HCT116 (cell line): Measurements from ENCODE around the gene LAMA4. TPM values are rescaled to one million over a fixed set of nuclear protein-coding genes. Genes with fewer than 3 reads are reported as not detected.

Experiments used
- ATAC-seq: fragments of 200-7000 bp; cut with Tn5 transposase; 2 replicates; pipeline ENCODE4 v1.9.1; 2020; ENCODE audit warnings: mild to moderate bottlenecking, moderate library complexity
- BruUV-seq: library from RNA; stranded (reverse); fragments of 400-500 nt; replicated peaks from 2 replicates; lab custom pipeline; 2021; lab: Mats Ljungman, UMichigan
- CTCF ChIA-PET: fragments of 300-600 bp; sonication (Branson Sonifier 250); formaldehyde crosslinking; loops from one replicate; lab custom pipeline; 2021; ENCODE audit warnings: antibody characterized with exemption; lab: Charles Lee
- POLR2A ChIA-PET: fragments of 300-600, 350-600 bp; sonication (Branson Sonifier 250); formaldehyde crosslinking; loops from one replicate; lab custom pipeline; 2021; ENCODE audit warnings: antibody characterized with exemption; lab: Charles Lee
- RAD21 ChIA-PET, 2 experiments: fragments of 300-600 bp; sonication (Branson Sonifier 250); formaldehyde crosslinking; loops; one replicate each; lab custom pipeline; 2023; ENCODE audit warnings: low total read pairs in 2 of 2; ENCODE audit not compliant: uncharacterized antibody in 2 of 2, unreplicated experiment in 2 of 2, low non-redundant PET in 1 of 2; lab: Charles Lee
- DNase-seq: peaks from one replicate; pipeline ENCODE4 v3.0.0-alpha.2; 2010; ENCODE audit warnings: low read depth, low spot score
- H2AFZ ChIP-seq: fragments of 200-600 bp; shearing (Covaris generic), sonication (generic); 2 replicates; pipeline ENCODE4 v1.6.1; 2017; ENCODE audit warnings: low read depth, mixed run types, mixed read lengths, antibody characterized with exemption, low read length; ENCODE audit not compliant: poor library complexity, severe bottlenecking
- H3K27ac ChIP-seq: 2 replicates; pipeline ENCODE4 v1.5.1; 2012; ENCODE audit warnings: low read depth, low read length
- H3K27me3 ChIP-seq: fragments of 200-600 bp; sonication (generic); 2 replicates; pipeline ENCODE4 v1.6.1; 2016; ENCODE audit warnings: mixed run types, low read length, mixed read lengths; ENCODE audit not compliant: insufficient read depth
- H3K36me3 ChIP-seq, 2 experiments: fragments of 200-500 bp in 1 of 2; fragments of 200-600 bp in 1 of 2; sonication (Bioruptor generic) in 1 of 2; sonication (generic) in 1 of 2; 2 replicates each; pipeline versions ENCODE4 v1.5.1 to v1.6.1; 2014 to 2016; ENCODE audit warnings: low read length in 2 of 2, inconsistent platforms in 1 of 2, mixed read lengths in 1 of 2, mixed run types in 1 of 2; ENCODE audit not compliant: insufficient read depth in 2 of 2, control insufficient read depth in 1 of 2
- H3K4me1 ChIP-seq, 2 experiments: fragments of 200-600 bp in 1 of 2; sonication (generic) in 1 of 2; 2 replicates each; pipeline versions ENCODE4 v1.5.1 to v1.6.1; 2012 to 2017; ENCODE audit warnings: low read length in 2 of 2, inconsistent platforms in 1 of 2, mild to moderate bottlenecking in 1 of 2, mixed read lengths in 1 of 2, mixed run types in 1 of 2, moderate library complexity in 1 of 2; ENCODE audit not compliant: insufficient read depth in 2 of 2, control insufficient read depth in 1 of 2
- H3K4me2 ChIP-seq: fragments of 200-600 bp; sonication (generic); 2 replicates; pipeline ENCODE4 v1.6.1; 2017; ENCODE audit warnings: mixed run types, low read length, mixed read lengths
- H3K4me3 ChIP-seq, 2 experiments: fragments of 200-600 bp in 1 of 2; sonication (generic) in 1 of 2; replicated peaks in 1 of 2; 2 replicates each; pipeline ENCODE4 v1.5.1; 2011 to 2016; ENCODE audit warnings: low read length in 2 of 2, control low read depth in 1 of 2, low read depth in 1 of 2, mild to moderate bottlenecking in 1 of 2, mixed read lengths in 1 of 2, mixed run types in 1 of 2
- H3K79me2 ChIP-seq: fragments of 200-600 bp; sonication (generic); 2 replicates; pipeline ENCODE4 v1.6.1; 2017; ENCODE audit warnings: mild to moderate bottlenecking, mixed run types, low read length, moderate library complexity, mixed read lengths; ENCODE audit not compliant: insufficient read depth
- H3K9ac ChIP-seq: fragments of 200-600 bp; sonication (generic); 2 replicates; pipeline ENCODE4 v1.6.1; 2016; ENCODE audit warnings: low read length, mixed read lengths
- H3K9me2 ChIP-seq: fragments of 200-600 bp; sonication (generic), shearing (Covaris generic); 2 replicates; pipeline ENCODE4 v1.6.1; 2017; ENCODE audit warnings: mixed run types, mild to moderate bottlenecking, moderate library complexity; ENCODE audit not compliant: insufficient read depth
- H3K9me3 ChIP-seq, 2 experiments: fragments of 200-500 bp in 1 of 2; fragments of 200-600 bp in 1 of 2; sonication (Bioruptor generic) in 1 of 2; sonication (generic) in 1 of 2; 2 replicates each; pipeline ENCODE4 v1.6.1; 2014 to 2017; ENCODE audit warnings: low read length in 2 of 2, mixed read lengths in 2 of 2, inconsistent platforms in 1 of 2, low read depth in 1 of 2, mild to moderate bottlenecking in 1 of 2, mixed run types in 1 of 2, moderate library complexity in 1 of 2; ENCODE audit not compliant: control insufficient read depth in 1 of 2, insufficient read depth in 1 of 2
- H4K20me1 ChIP-seq: fragments of 200-600 bp; sonication (generic), shearing (Covaris generic); 2 replicates; pipeline ENCODE4 v1.6.1; 2017; ENCODE audit warnings: mixed run types, mild to moderate bottlenecking, moderate library complexity; ENCODE audit not compliant: insufficient read depth
- CBX3 ChIP-seq: IDR thresholded peaks from 2 replicates; pipeline ENCODE4 v1.6.1; 2012; ENCODE audit warnings: low read depth
- CEBPB ChIP-seq: IDR thresholded peaks from 2 replicates; pipeline ENCODE4 v1.6.1; 2012; ENCODE audit warnings: low read depth
- ELF1 ChIP-seq: IDR thresholded peaks from 2 replicates; pipeline ENCODE4 v1.6.1; 2012; ENCODE audit warnings: low read depth, borderline replicate concordance
- EZH2phosphoT487 ChIP-seq: fragments of 200-600 bp; IDR thresholded peaks from 2 replicates; pipeline ENCODE4 v1.6.1; 2018; ENCODE audit warnings: antibody characterized with exemption, borderline replicate concordance
- FOSL1 ChIP-seq: IDR thresholded peaks from 2 replicates; pipeline ENCODE4 v1.6.1; 2012; ENCODE audit warnings: low read depth
- JUND ChIP-seq: IDR thresholded peaks from 2 replicates; pipeline ENCODE4 v1.6.1; 2012
- POLR2A ChIP-seq: IDR thresholded peaks from 2 replicates; pipeline ENCODE4 v1.7.0; 2011; ENCODE audit warnings: borderline replicate concordance; ENCODE audit not compliant: insufficient read depth, insufficient read length; ENCODE audit errors: extremely low read depth
- SIN3A ChIP-seq: IDR thresholded peaks from 2 replicates; pipeline ENCODE4 v1.6.1; 2012; ENCODE audit warnings: low read depth
- SP1 ChIP-seq: IDR thresholded peaks from 2 replicates; pipeline ENCODE4 v1.6.1; 2012; ENCODE audit warnings: low read depth
- TCF7L2 ChIP-seq: IDR thresholded peaks from 2 replicates; pipeline ENCODE4 v1.7.0; 2011; ENCODE audit warnings: borderline replicate concordance, inconsistent platforms; ENCODE audit not compliant: insufficient read depth, insufficient read length; ENCODE audit errors: extremely low read depth
- intact Hi-C: fragments of 100-400 bp; cut with micrococcal nuclease; formaldehyde crosslinking; loops from 2 replicates; pipeline ENCODE4 v1.10.0; 2022
- total RNA-seq: library from RNA; stranded (reverse); gene quantifications from one replicate; pipeline ENCODE4 v1.2.1, GENCODE V29; 2021; ENCODE audit not compliant: unreplicated experiment
- TF ChIP-seq, protein P1 (sequence below): IDR thresholded peaks from 2 replicates; pipeline ENCODE4 v1.6.1; 2012

The LAMA4 gene
- total RNA-seq, 1 experiment from 2014 or later, result 2.2 TPM

GRCh38 chr6:112145080-112145573, 109.2 kb downstream of the LAMA4 start:
- H3K79me2 ChIP-seq, result no peaks in the 10 kb centered on the region
- H3K36me3 ChIP-seq, result no peaks in the 10 kb centered on the region
- no peak overlapping the region for H3K4me3 ChIP-seq
- no peak overlapping the region for H3K27ac ChIP-seq
- no peaks in the 10 kb centered on the region for H4K20me1 ChIP-seq
- DNase-seq (no peak), ATAC-seq (peak; percentile 25; the same call in 1 of the 2 replicates)
- no peaks in the 10 kb centered on the region for H3K9me2 ChIP-seq
- no peaks in the 10 kb centered on the region for H3K9me3 ChIP-seq
- no peaks in the 10 kb centered on the region for H3K4me1 ChIP-seq
- no peak overlapping the region for H3K4me2 ChIP-seq
- intact Hi-C loops, result no loop called here
- CTCF ChIA-PET, result interaction anchor here (1.7 kb wide), 1 partner anchor 18 kb away, joined by 4 read pairs; no protein-coding TSS in a partner anchor
- TF ChIP-seq SP1, result no peak
- TF ChIP-seq, protein P1, sequence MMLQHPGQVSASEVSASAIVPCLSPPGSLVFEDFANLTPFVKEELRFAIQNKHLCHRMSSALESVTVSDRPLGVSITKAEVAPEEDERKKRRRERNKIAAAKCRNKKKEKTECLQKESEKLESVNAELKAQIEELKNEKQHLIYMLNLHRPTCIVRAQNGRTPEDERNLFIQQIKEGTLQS, result no peak
- TF ChIP-seq EZH2phosphoT487, result no peak
- no peak for TF ChIP-seq CEBPB
- TF ChIP-seq TCF7L2, result no peak
- TF ChIP-seq SIN3A, result no peak
- TF ChIP-seq FOSL1, result no peak
- no peak for TF ChIP-seq JUND
- TF ChIP-seq POLR2A, result no peak
- TF ChIP-seq CBX3, result no peak
- no peak for TF ChIP-seq ELF1
- no TSS peak for BruUV-seq
- RAD21 ChIA-PET, result no interaction called here
- H3K27me3 ChIP-seq, result no peaks in the 10 kb centered on the region
- H3K9ac ChIP-seq, result no peak overlapping the region
- POLR2A ChIA-PET, result no interaction called here
- H2AFZ ChIP-seq, result no peak overlapping the region
